Measurements from ENCODE around the gene AHCYL2. TPM values are rescaled to one million over a fixed set of nuclear protein-coding genes. Genes with fewer than 3 reads are reported as not detected.

AHCYL2 gene
- total RNA-seq, 1 experiment from 2014 or later: 23.2 TPM

GRCh38 chr7:129401967-129402860 lies 177.4 kb downstream of the AHCYL2 start:
- no peaks in the 10 kb centered on the region for H3K79me1 ChIP-seq (ENCODE audit: insufficient read depth, low read depth, low read length, poor library complexity, severe bottlenecking)
- H4K8ac ChIP-seq (replicated peaks; ENCODE audit: insufficient read length, low read depth, low read length): no peak overlapping the region
- peak; percentile 28; the same call in 1 of the 3 replicates for TF ChIP-seq CTCF (conservative IDR thresholded peaks at IDR 0.05)
- H3K56ac ChIP-seq (ENCODE audit: insufficient read length, low read depth, low read length): no peak overlapping the region
- H2BK5ac ChIP-seq (ENCODE audit: insufficient read length, low read length): no peak overlapping the region
- no peak overlapping the region for H3K4me2 ChIP-seq (ENCODE audit: insufficient read depth, insufficient read length, low read length)
- H3K27ac ChIP-seq (ENCODE audit: insufficient read length, low read depth, low read length): no peak overlapping the region
- no peaks in the 10 kb centered on the region for H3K4me1 ChIP-seq (ENCODE audit: insufficient read depth, low read length)
- H3K27me3 Mint-ChIP-seq (ENCODE audit: low read depth): no peaks in the 10 kb centered on the region
- H3K9me3 ChIP-seq (ENCODE audit: control insufficient read depth, low read depth, low read length): no peaks in the 10 kb centered on the region
- H2BK20ac ChIP-seq (ENCODE audit: low read depth, low read length, poor library complexity, severe bottlenecking): peak overlapping the region; percentile 14
- WGBS (ENCODE audit: extremely low coverage, insufficient read length, low lambda C conversion rate): no CpG with 5 or more reads among the region's 3 CpGs
- H3K14ac ChIP-seq (ENCODE audit: insufficient read depth, low read length): no peak overlapping the region
- H3K4me3 Mint-ChIP-seq: no peak overlapping the region
- no peaks in the 10 kb centered on the region for H4K20me1 ChIP-seq (ENCODE audit: control insufficient read depth, insufficient read depth, insufficient read length)
- no peaks in the 10 kb centered on the region for H3K79me2 ChIP-seq (ENCODE audit: insufficient read depth, low read length)
- peaks cover 6 to 15% (median 8%) of the 10 kb centered on the region in 3 experiments; a peak in 5 of 7 replicates for H3K36me3 Mint-ChIP-seq (ENCODE audit: insufficient read depth in 1 of 3, low read depth in 3 of 3)
- H2AFZ ChIP-seq (ENCODE audit: low read length): no peak overlapping the region
- no peak overlapping the region for H3T11ph ChIP-seq (ENCODE audit: low read length)
- no peak overlapping the region for H2BK15ac ChIP-seq (ENCODE audit: low read depth, low read length)
- H3K18ac ChIP-seq (ENCODE audit: insufficient read length, low read depth, low read length): no peak overlapping the region
- H3K9ac ChIP-seq (ENCODE audit: extremely low read depth, insufficient read length, low read length): no peak overlapping the region
- no peak overlapping the region for H2BK120ac ChIP-seq (ENCODE audit: low read depth, low read length, poor library complexity, severe bottlenecking)
- peaks cover 13 to 22% of the 10 kb centered on the region in 2 experiments for H3K4me1 Mint-ChIP-seq
- no peak overlapping the region for H2BK12ac ChIP-seq (ENCODE audit: insufficient read length, low read depth, low read length)
- DNase-seq: no peak
- no peak overlapping the region for H4K5ac ChIP-seq (ENCODE audit: insufficient read length, low read depth, low read length)
- no peak overlapping the region for H3K4ac ChIP-seq (ENCODE audit: low read depth, low read length)
- H3K27ac Mint-ChIP-seq: peak overlapping the region in 1 of 3 experiments; percentile 90; a peak in 3 of 7 replicates
- H3K23me2 ChIP-seq (ENCODE audit: insufficient read length, low read depth, low read length, poor library complexity, severe bottlenecking): no peaks in the 10 kb centered on the region
- no peak overlapping the region for H4K91ac ChIP-seq (ENCODE audit: insufficient read length, low read depth, low read length)
- H3K9me3 Mint-ChIP-seq: no peaks in the 10 kb centered on the region
- no peaks in the 10 kb centered on the region for H3K27me3 ChIP-seq (ENCODE audit: insufficient read depth, low read length)
- no peak overlapping the region for H3K23ac ChIP-seq (ENCODE audit: insufficient read length, low read depth, low read length)
- no peak overlapping the region for H2AK5ac ChIP-seq (ENCODE audit: insufficient read length, low read length)

Data from H9 (cell line).